DMS153 treated with DMSO at 0.1 percent for 48 hours (cell line): ENCODE results near the gene KRTAP27-1.
A peak's percentile ranks its signal among the peaks of the same experiment; 100 is the strongest.

ENCODE experiments used
- DNase-seq: peaks from one replicate; lab custom pipeline; 2025; ENCODE audit not compliant: unreplicated experiment; lab: John Stamatoyannopoulos, UW

KRTAP27-1 gene, protein sequence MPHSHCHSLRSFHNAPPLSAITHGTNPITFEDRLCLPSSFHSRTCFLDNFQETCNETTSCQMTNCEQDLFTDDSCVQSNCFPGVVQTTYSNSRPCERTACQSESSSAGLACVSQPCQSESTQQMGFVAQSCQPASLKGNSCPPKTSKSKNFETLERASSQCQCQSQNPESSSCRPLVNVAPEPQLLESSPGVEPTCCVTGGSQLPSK

DNA sequence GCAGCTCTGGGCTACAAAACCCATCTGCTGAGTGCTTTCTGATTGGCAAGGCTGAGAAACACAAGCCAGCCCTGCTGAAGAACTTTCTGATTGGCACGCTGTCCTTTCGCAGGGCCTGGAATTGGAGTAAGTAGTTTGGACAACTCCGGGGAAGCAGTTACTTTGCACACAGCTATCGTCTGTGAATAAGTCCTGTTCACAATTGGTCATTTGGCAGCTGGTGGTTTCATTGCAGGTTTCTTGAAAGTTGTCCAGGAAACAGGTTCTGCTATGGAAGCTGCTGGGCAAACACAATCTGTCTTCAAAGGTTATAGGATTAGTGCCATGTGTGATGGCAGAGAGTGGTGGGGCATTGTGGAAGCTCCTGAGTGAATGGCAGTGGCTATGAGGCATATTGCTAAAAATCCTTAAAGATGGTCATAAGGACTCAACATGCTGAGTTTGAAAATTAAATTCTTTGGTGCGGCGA lies at the start of gene KRTAP27-1:
Gene KRTAP27-1 (minus strand): TSS at position 419 of the 469 bp plus-strand sequence. CDS start 26 bp downstream, at position 393.
- DNase-seq = no peak

DNA sequence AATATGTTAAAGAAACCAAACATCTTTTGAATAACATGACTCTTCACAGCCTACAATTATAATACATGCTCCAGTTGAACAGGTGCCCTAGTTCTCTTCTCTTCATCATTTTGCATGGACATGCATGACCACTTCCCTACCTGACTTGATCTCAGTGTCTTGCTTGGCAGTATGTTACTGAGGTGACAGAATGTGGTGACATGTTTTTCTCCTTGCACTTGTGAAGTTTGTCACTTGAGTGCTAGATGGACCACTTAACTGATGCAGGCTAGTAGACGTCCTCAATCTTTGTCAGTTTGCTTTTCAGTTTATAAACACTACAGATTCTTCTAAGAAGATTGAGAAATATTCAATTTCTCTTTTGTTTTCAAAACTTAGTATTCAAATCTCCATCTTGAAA lies 44.7 kb upstream of the KRTAP27-1 start:
- no peak for DNase-seq

DNA sequence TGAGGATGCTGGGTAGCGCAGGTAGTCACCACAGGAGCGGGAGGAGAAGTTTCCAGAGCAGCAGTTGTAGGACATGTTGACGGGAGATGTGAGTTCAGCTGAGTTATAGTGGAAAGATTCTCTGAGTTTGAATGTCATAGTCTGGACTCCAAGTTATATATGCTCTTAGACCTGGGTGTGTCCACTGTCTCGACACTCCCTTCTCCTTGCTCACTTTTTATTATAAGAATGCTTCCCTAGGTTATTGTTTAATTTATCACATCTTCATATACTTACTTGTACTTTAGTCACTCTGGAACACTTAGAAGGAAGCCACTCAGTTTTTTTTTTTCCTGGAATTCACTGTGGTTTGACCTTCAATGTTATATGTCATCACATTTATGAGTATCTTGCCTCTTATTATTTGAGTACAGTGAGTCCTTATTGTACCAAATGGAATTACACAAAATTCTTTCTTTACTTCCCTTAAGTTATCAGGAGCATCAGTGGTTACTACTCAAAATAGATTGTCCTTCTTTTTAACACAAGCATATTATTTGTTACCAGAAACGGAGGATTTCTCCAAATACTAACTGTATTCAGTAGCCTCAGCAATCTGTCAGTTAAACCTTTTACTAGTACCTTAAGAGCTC lies 34.8 kb upstream of the KRTAP27-1 start, which contains the start of gene KRTAP13-2:
Gene KRTAP13-2 (minus strand): TSS at position 133 of the 632 bp plus-strand sequence. CDS start 58 bp downstream, at position 75.
- DNase-seq = no peak

DNA sequence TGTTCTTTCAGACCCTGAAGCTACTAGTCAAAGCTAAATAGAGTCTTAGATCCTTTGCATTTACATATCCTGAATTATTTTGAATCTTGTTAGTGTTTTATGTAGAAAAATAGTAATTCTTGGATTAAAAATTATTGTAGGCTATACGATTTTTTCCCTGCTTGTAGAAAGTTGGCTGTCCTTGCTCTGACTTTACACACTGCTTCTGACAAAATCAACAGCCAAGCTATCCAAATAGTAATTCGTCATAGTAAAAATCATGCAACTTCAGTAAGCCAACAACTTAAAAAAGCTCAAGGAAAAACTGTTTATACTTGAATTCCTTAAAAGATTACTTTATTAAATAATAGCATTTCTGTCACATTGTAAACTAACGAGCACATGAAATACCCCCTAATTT lies 18.4 kb upstream of the KRTAP27-1 start:
- no peak for DNase-seq

DNA sequence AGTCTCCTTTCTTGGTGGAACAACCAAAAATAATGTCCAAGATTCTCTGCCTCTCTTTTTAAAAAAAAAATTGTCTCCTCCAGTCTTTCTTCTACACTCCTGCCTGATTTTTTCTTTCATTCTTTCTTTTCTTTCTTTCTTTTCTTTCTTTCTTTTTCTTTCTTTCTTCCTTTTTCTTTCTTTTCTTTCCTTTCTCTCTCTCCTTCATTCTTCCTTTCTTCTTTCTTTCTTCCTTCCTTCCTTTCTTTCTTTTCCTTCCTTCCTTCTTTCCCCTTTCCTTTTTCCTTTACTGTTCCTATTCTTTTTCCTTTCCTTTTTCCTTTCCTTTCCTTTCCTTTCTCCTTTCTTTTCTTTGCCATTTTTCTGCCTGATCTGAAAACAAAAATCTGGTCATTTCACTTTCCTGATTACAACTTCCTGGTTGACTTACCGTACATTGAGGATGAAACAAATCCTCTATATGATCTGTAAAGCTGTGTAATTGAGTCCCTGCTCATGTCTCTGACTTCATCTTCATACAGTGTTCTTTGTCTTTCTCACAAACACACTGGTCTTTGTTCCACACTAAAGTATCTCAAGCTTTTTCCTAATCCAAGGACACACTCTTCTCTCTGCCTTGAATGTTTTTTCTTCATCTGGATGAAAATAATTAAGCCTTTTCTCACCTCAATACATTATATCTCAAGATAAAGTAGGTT lies 17.0 kb upstream of the KRTAP27-1 start:
- DNase-seq = no peak

DNA sequence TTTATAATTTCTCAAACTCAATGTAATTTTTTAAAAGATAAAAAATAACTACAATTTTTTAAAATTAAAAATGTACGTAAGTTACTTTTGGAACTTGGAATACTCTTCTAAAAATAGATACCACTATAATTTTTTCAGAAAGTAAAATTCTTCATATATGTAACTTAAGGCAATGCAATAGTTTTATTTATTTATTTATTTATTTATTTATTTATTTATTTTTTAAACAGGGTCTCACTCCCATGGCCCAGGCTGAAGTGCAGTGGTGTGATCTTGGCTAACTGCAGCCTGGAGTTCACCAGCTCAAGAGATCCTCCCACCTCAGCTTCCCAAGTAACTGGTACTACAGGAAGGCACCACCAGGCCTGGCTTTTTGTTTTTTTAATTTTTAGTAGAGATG lies 14.0 kb upstream of the KRTAP27-1 start:
- DNase-seq = no peak

DNA sequence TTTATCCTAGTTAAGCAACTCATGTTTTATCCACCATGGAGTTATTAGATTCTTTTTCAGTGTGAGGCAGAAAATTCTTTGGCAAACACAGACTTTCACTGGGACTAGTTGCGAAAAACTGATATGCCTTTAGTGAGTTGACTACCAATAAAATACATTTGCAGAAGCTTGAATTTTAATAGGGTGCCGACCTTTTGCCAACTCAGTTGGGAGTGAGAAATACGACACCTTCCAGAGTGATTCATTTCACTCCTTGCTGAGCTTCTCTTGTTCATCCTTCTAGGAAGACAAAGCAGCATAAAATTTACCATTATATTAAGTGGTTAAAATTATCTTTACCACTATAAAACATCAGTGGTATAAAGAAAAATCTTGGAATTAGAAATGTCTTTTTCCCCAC lies 12.1 kb upstream of the KRTAP27-1 start:
- DNase-seq = no peak

DNA sequence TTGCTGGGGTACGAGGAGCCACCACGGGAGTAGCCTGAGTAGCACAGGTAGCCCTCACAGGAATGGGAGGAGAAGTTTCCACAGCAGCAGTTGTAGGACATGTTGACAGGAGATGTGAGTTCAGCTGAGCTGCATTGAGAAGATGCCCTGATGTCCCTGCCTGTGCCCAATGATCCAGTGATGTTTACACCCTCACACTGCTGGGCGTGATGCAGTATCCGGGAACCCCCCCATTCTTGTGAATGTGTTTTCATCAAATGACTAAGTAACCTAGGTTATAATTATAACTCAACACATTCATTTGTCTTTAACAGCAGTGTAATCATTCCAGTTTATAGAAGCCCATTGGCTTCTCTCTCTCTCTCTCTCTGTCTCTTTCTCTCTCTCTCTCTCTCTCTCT lies 11.0 kb upstream of the KRTAP27-1 start, which contains the start of gene KRTAP23-1:
Gene KRTAP23-1 (minus strand): TSS at position 101 of the 400 bp plus-strand sequence. CDS start 0 bp downstream, at position 101.
- DNase-seq = no peak

DNA sequence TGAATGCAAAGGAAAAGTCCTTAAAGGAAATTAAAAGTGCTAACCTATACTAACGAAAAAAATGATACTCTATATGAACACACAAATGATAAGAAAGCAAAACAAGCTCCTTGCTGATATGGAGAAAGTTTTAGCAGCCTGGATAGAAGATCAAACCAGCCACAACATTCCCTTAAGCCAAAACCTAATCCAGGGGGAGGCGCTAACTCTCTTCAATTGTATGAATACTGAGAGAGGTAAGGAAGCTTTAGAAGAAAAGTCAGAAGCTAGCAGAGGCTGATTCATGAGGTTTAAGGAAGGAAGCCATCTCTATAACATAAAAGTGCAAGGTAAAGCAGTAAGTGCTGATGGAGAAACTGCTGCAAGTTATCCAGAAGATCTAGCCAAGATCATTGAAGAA lies 7.5 kb upstream of the KRTAP27-1 start:
- DNase-seq = no peak

DNA sequence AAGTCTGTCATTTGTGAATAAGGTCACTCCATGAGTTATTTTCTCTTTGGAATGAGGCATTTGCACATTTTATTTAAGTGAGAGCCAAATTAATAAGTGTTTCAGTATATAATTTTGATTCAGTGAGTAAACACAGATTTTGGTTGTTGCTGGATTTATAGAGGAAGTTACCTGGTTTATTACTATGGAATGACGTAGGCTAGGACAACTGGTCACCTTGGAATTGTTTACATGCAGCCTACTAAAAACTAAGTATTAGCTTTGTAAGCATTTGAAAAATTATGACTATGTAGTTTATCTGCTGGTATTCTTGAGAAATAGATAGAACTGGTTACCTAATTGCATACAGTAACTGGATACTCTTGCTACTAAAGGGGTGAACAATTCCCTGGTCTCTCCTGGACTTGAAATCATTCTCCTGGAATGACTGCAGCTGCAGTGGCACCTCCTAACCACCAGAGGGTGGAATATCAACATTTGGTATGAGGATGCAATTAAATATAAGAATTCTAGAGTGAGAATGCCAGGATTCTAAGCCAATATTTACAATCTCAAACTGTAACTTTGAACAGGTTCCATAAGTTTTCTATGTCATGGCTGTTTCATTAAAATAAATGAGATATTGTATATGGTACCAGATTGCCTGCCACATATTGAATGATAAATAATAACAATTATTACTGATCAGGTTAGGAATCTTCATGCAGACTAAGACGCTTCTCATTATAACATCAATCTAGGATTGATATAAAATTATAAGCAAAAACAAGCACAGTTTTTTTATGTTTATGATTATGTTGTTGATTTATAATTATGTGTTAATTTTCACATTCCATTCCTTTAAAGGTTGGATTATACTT lies 3.5 kb upstream of the KRTAP27-1 start:
- DNase-seq = peak; percentile 3

DNA sequence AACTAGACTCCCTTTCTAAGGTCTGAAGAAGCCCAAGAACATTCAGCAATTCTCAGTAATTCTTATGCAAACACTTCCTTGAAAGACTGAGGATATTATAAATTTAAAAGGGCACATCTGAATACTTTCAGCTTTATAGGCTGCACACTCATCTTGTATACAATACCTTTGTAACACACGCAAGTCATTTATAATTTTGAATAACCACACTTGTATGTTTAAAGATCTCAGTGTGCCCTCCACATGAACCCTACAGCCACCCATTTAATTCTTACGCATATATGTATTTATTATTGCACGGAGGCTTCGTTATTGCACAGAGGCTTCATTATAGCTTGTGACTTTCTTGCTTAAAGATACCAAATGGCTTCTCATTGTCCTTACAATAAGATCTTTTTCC lies 1.2 kb upstream of the KRTAP27-1 start:
- DNase-seq = no peak

DNA sequence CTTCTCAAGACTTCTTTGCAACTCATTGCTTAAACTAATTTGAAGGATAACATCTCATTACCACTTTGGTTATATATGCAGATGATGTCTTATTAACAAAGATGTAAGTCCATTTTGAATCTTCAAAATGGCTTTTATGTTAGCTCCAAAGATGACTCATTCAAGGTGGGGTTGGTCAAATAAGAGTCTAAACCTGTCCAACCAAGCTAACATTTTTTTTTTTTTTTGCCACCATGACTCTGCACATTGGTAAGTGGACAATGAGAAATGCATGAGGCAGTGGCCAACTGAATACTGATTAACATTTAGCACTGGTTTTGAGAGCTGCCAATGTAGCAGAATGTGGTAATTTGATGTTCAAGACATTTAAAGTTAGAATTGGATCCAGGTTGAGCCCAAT lies 278 bp upstream of the KRTAP27-1 start:
- DNase-seq = no peak

DNA sequence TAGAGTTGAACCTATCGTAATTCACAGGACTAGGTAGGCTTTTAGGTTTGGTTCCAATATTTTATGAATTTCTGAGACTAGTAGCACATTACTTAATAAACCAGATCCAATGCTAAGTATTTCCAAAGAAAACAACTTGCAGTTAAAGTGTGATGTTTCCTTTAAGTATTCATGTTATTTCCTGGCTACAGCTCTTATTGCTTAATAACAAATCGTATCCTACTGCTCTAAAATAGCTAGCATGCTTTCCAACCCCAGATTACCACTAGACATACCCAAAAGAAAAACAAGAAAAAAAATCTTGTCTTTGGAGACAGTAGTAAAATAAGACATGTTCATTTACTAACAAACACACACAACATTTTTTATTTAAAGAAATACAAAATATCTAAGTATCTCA lies 898 bp downstream of the KRTAP27-1 start:
- DNase-seq = no peak

DNA sequence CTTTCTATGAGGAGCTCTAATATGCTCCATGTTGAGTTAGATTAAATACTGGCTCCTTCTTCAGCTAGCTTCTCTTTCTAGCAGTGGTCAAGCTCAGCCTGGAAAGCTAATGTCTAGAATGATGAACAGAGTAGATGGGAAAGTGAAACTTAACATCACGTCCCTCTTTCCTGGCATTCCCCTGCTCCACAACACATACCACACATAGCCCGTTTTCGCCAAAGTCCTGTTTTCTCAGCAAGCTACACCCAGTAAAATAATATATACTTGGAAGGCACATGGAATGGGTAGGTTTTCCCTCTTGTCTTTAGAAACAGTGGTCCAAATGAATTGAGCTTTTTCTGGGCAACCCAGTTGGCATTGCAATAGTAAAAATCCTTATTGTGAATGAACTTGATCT lies 3.8 kb downstream of the KRTAP27-1 start:
- no peak for DNase-seq

DNA sequence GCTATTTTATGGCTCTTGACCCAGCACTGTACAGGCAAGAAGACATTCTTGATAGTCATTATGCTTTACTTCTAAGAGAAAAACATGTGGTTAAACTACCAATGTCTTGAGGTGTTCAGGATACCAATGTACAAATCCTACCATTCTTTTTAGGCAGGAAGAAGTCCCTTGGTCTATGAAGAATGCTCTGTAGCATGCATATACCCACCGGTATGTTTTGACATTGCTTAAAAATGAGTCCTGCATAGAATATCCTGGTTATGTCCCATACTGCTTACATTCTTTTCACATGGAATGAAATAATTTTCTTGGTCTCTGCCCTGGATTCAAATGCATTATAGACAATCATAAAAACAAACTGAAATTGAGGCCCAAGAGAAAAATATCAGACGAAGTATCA lies 4.8 kb downstream of the KRTAP27-1 start:
- DNase-seq = no peak

DNA sequence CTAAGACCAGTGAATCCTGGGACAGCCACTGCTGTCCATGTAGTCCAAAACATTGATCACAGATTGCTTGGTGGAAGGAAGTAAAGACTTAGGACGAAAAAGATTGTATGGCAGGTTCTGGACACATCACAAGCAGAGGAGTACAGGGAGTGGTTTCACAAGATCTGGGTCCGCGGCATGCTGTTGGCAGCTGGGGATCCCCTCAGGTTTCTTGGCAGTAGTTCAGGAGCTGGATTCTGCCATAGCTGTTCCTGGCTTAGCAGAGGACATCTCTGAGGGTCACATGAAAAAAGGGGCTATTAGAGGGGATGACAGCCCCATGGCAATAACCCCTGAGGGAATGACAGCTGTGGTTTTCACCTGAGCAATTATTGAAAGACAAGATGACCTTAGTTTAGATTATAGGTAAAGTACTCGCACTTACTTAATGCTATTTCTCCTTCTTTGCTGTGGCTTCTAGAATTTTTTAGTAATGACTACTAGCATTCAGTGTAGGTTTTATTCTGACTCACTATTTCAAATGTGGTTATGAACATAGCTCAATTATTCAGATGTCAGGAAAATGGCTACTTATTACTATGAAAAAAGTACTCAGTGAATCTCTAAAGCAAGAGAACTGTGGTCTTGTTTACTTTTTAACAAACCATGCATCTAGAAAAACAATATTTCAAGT lies 8.2 kb downstream of the KRTAP27-1 start:
- no peak for DNase-seq

DNA sequence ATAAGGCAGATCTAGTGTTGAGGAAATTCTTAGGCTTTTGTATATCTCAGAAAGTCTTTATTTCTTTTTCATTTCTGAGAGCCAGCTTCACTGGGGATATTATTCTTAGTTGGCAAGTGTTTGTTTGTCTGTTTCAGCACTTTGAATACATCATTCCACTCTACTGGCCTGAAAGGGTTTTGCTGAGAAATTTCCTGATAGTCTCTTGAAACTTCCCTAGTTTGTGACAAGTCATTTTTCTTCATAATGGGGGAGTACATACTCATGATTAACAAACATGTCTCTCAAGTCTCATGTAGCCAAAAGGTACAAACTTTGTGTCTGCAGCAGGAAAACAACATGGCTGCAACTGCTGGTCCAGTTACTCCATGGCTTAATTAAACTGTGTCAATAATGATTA lies 11.1 kb downstream of the KRTAP27-1 start:
- DNase-seq = no peak

DNA sequence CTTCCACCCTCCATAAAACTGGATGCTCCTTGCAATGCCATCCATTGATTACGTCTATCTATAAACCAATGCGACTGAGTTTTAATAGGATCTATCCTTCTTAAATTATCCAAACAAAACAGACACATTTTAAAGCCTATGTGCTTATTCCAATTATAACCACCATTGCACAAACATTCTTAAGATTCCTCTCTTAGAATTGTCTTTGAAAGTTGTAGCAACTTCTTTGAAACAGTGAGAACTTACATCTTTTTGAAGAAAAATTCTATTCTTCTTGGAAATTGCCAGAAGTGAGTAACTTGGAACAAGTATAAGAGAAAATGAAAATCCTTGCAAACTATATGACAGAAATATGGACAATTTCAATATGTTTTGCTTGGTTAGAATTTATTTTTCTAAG lies 17.3 kb downstream of the KRTAP27-1 start, which contains the start of gene KRTAP26-1:
Gene KRTAP26-1 (minus strand): TSS at position 101 of the 400 bp plus-strand sequence. CDS start 280 bp downstream, outside the sequence.
- DNase-seq = no peak

DNA sequence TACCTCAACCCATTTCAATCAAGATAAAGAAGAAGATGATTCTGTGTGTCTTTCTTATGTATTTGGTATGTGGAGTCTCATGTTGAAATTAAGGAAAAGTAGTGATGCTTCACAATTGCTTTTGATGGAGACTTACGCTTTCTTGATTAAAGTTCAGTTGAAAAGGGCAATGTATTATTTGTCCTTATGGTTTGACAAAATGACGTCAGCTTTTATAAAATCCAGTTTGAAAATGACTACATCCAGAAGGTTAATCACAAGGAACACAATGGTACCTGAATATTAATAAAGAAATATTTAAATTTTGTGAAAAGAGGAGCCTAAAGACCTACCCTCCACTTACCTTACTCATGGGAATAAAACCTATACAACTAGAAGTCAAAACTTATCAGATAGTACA lies 21.8 kb downstream of the KRTAP27-1 start:
- no peak for DNase-seq

DNA sequence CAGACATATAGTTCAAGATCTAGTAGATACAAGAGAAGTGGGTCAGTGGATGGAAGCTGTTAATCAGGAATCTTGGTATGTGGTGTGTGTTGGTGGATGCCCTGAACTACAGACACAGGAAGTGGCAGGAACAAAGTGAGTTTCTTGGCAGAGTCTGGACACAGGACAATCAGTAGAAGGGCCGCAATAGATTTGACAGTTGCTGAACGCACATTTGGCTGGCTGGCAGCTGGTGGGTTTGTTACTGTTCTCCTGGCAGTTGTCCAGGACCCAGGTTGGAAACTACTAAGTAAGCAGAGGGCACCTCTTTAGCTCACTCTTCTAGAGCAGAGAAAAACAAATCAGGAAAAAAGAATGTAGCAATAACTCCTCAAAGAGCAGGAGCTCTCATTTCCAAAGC lies 30.6 kb downstream of the KRTAP27-1 start:
- no peak for DNase-seq
